CD4-positive, alpha-beta T cell treated with Interferon gamma for 1 hour (primary cell): Measurements from ENCODE around the gene P2RY11.
A peak's percentile ranks its signal among the peaks of the same experiment; 100 is the strongest.

ENCODE experiments used
- DNase-seq: peaks from one replicate; pipeline ENCODE4 v3.0.0-alpha.2; 2020

The P2RY11 gene

DNA sequence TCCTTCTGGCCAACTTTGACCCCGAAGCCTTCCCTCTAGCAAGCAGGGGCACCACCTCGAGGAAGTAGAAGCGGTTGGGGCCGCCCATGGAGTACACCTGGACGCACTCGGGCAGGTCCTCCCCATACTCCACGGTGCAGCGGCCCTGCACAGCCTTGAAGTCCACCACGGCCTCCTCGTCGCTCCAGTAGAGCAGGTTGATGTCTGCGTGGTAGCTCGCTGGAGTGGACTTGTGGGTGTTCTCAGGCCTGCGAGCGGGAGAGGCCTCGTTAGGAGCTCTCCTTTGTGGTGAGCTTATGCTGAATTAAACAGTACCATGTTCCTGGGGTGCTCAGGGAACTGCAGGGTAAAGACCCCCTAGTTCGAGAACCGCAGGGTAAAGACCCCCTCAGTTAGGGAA lies 30.5 kb downstream of the P2RY11 start:
- DNase-seq = no peak

- peak; percentile 57 for DNase-seq
These were observed 31.3 kb downstream of the P2RY11 start for GRCh38 chr19:10142701-10143375.

GRCh38 chr19:10143681-10144080 lies 32.2 kb downstream of the P2RY11 start:
- DNase-seq = no peak

DNA sequence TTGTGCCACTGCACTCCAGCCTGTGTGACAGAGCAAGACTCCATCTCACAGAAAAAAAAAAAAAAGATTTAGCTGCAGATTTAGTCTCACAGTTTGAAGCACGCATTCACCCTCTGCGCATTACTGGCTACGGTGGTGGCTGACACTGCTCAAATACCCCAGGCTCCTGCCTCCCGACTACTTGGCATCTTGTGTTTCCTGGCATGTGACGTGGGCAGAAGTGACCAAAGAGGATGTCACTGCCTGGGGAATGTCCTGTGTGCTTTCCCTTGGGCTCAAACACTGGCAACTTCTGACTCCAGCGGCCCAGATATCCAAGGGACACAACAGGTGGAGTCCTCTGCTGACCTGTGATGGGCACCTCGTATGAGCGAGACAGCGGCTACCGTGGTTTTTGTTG lies 32.9 kb downstream of the P2RY11 start:
- no peak for DNase-seq

GRCh38 chr19:10145031-10145430 lies 33.5 kb downstream of the P2RY11 start:
- DNase-seq = no peak

GRCh38 chr19:10146142-10146541 lies 34.6 kb downstream of the P2RY11 start:
- no peak for DNase-seq

GRCh38 chr19:10149427-10149826 lies 37.9 kb downstream of the P2RY11 start:
- DNase-seq = no peak

- DNase-seq = no peak
These were observed 40.0 kb downstream of the P2RY11 start for GRCh38 chr19:10151521-10151920.

GRCh38 chr19:10152100-10152499 lies 40.6 kb downstream of the P2RY11 start:
- DNase-seq = no peak

DNA sequence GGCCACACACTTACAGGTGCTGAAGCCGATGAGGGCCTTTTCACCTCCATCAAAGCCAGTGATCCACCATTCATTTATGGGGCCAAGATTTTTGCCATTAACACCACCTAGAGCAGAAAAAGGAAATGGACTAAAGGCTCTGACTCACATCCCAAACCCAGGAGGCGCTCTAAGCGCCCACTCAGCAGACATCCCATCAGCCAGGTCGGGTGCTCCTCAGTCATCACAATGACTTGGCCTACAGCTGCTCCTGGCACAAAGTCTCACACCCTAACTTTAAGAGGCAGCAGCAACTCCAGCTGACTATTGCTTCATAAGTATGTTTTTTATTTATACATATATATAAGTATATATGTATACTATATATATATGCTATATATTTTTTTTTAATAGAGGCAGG lies 44.3 kb downstream of the P2RY11 start:
- no peak for DNase-seq

DNA sequence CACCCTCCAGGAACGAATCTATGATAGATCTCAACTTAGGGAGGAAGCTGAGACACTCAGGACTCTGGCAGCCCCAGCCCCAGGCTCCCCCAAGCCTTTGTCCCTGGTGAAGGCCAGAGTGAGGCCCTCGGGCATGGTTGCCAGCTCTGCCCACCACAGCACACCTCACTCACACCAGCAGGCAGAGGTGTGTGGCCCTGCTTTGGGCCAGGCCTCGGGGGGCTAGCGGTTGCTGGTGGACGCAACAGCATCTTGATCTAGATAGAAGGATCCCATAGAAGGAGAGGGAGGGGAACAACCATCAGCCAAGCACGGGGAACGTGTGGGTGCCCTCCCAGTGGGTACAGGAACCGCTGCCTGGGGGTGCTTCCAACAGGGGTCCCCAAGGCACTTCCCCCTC lies 46.6 kb downstream of the P2RY11 start:
- no peak for DNase-seq

GRCh38 chr19:10158485-10158884 lies 47.0 kb downstream of the P2RY11 start:
- no peak for DNase-seq

DNA sequence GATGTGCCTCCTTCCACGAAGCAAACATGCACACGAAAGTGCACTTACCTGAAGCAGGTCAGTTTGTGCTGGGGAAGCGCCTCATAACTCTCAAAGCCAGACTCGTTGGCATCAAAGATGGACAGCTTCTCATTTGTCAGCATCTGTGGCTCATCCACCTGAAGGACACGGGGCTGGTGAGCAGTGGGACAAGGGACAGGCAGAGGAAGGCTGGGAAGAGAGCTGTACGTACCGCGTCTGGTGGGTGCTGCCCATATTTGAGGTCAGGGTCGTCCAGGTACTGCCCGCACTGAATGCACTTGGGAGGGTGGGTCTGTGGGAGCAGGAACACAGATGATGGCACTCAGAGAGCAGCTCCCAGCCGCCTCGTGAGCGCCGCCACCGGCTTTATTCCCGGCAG lies 48.1 kb downstream of the P2RY11 start:
- DNase-seq = no peak

DNA sequence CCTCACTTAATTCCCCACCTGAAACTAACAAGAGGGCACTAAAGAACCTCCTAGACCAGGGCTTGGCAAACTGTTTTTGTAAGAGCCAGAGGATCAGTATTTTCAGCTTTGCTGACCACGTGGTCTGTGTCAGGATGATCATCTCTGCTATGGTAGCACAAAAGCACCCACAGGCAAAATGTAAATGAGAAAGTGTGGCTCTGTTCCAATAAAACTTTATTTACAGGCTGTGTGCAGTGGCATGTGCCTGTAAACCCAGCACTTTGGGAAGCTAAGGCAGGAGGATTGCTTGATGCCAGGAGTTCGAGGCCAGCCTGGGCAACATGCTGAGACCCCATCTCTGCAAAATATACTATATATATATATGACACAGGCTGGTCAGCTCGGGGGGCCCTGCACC lies 52.0 kb downstream of the P2RY11 start:
- no peak for DNase-seq
